HepG2 (cell line): ENCODE results near the gene NUAK1. TPM values are rescaled to one million over a fixed set of nuclear protein-coding genes. Genes with fewer than 3 reads are reported as not detected.

Source experiments
- DNMT1 ChIP-seq: sonication (generic); formaldehyde crosslinking; IDR thresholded peaks from 2 replicates; pipeline ENCODE4 v1.5.1; 2020; ENCODE audit warnings: mild to moderate bottlenecking, missing genetic modification reagents
- DPF2 ChIP-seq: sonication (generic); formaldehyde crosslinking; IDR thresholded peaks from 2 replicates; pipeline ENCODE4 v1.4.0; 2020; ENCODE audit warnings: mild to moderate bottlenecking, low read depth, missing genetic modification reagents, borderline replicate concordance
- ETV5 ChIP-seq: IDR thresholded peaks from 2 replicates; pipeline ENCODE4 v1.6.1; 2018; ENCODE audit warnings: missing biosample characterization, missing genetic modification reagents, inconsistent platforms, borderline replicate concordance
- GATAD1 ChIP-seq: IDR thresholded peaks from 2 replicates; pipeline ENCODE4 v1.6.1; 2016; ENCODE audit warnings: missing genetic modification reagents, missing compliant biosample characterization
- HDAC6 ChIP-seq: fragments of 200-600 bp; sonication (generic); IDR thresholded peaks from 2 replicates; pipeline ENCODE4 v1.7.0; 2017; ENCODE audit warnings: mild to moderate bottlenecking, antibody characterized with exemption, low read length, low read depth
- HINFP ChIP-seq: sonication (generic); formaldehyde crosslinking; IDR thresholded peaks from 2 replicates; pipeline ENCODE4 v1.4.0; 2020; ENCODE audit warnings: low read depth, mild to moderate bottlenecking, missing genetic modification reagents
- MEIS2 ChIP-seq: sonication (generic); formaldehyde crosslinking; IDR thresholded peaks from 2 replicates; pipeline ENCODE4 v1.9.0; 2021; ENCODE audit warnings: mild to moderate bottlenecking, missing genetic modification reagents
- NFATC3 ChIP-seq: sonication (generic); formaldehyde crosslinking; IDR thresholded peaks from 2 replicates; pipeline ENCODE4 v1.5.1; 2020; ENCODE audit warnings: mild to moderate bottlenecking, missing genetic modification reagents
- RARA ChIP-seq: IDR thresholded peaks from 2 replicates; pipeline ENCODE4 v1.6.1; 2016; ENCODE audit warnings: missing genetic modification reagents, missing compliant biosample characterization
- TARDBP ChIP-seq: sonication (generic); formaldehyde crosslinking; IDR thresholded peaks from 2 replicates; pipeline ENCODE4 v1.8.0; 2022; ENCODE audit warnings: mild to moderate bottlenecking, missing genetic modification reagents
- ZNF354B ChIP-seq: sonication (generic); formaldehyde crosslinking; IDR thresholded peaks from 2 replicates; pipeline ENCODE4 v1.8.0; 2022; ENCODE audit warnings: mild to moderate bottlenecking, missing genetic modification reagents
- ZNF776 ChIP-seq: sonication (generic); formaldehyde crosslinking; IDR thresholded peaks from 2 replicates; pipeline ENCODE4 v1.4.0; 2020; ENCODE audit warnings: mild to moderate bottlenecking, missing genetic modification reagents
- ZSCAN20 ChIP-seq: sonication (generic); formaldehyde crosslinking; IDR thresholded peaks from 2 replicates; pipeline ENCODE4 v1.4.0; 2020; ENCODE audit warnings: missing genetic modification reagents, mild to moderate bottlenecking, borderline replicate concordance
- ZSCAN30 ChIP-seq: sonication (generic); formaldehyde crosslinking; IDR thresholded peaks from 2 replicates; pipeline ENCODE4 v1.5.0; 2020; ENCODE audit warnings: mild to moderate bottlenecking, missing genetic modification reagents
- polyA plus RNA-seq, 8 experiments: library from polyadenylated mRNA; depleted of rRNA in 3 of 8; stranded (reverse) in 7 of 8; unstranded in 1 of 8; fragments of >200 nt; fragmentation: Illumina TruSeq in 4 of 8; extraction: Trizol in 4 of 8; gene quantifications; 2 replicates each; pipeline versions ENCODE4 v1.2.1 to v1.2.3, GENCODE V29; 2011 to 2016; ENCODE audit warnings: low read depth in 4 of 8, missing spikeins in 1 of 8, mixed read lengths in 1 of 8; ENCODE audit not compliant: insufficient read depth in 1 of 8
- total RNA-seq, 5 experiments: library from RNA; depleted of rRNA; stranded (reverse); fragments of >200 nt; fragmentation: Illumina TruSeq; extraction: Trizol; gene quantifications; 2 replicates each; pipeline ENCODE4 v1.2.3, GENCODE V29; 2016; ENCODE audit warnings: low read depth in 1 of 5
- TF ChIP-seq, protein P1 (sequence below): sonication (generic); formaldehyde crosslinking; IDR thresholded peaks from 2 replicates; pipeline ENCODE4 v1.4.0; 2020; ENCODE audit warnings: missing genetic modification reagents
- TF ChIP-seq, protein P2 (sequence below): sonication (generic); formaldehyde crosslinking; IDR thresholded peaks from 2 replicates; pipeline ENCODE4 v1.8.0; 2022; ENCODE audit warnings: missing genetic modification reagents, mild to moderate bottlenecking, inconsistent platforms, borderline replicate concordance
- TF ChIP-seq, protein P3 (sequence below): IDR thresholded peaks from 2 replicates; pipeline ENCODE4 v1.6.1; 2016; ENCODE audit warnings: control low read depth
- TF ChIP-seq, protein P4 (sequence below): sonication (generic); formaldehyde crosslinking; IDR thresholded peaks from 2 replicates; pipeline ENCODE4 v1.4.0; 2020; ENCODE audit warnings: mild to moderate bottlenecking, missing genetic modification reagents

NUAK1 gene
- total and polyA plus RNA-seq, 2 of the 13 experiments (the other 11 are each of a cell fraction or from before 2014, with no cell fraction given) = 1.7 to 1.9 TPM

DNA sequence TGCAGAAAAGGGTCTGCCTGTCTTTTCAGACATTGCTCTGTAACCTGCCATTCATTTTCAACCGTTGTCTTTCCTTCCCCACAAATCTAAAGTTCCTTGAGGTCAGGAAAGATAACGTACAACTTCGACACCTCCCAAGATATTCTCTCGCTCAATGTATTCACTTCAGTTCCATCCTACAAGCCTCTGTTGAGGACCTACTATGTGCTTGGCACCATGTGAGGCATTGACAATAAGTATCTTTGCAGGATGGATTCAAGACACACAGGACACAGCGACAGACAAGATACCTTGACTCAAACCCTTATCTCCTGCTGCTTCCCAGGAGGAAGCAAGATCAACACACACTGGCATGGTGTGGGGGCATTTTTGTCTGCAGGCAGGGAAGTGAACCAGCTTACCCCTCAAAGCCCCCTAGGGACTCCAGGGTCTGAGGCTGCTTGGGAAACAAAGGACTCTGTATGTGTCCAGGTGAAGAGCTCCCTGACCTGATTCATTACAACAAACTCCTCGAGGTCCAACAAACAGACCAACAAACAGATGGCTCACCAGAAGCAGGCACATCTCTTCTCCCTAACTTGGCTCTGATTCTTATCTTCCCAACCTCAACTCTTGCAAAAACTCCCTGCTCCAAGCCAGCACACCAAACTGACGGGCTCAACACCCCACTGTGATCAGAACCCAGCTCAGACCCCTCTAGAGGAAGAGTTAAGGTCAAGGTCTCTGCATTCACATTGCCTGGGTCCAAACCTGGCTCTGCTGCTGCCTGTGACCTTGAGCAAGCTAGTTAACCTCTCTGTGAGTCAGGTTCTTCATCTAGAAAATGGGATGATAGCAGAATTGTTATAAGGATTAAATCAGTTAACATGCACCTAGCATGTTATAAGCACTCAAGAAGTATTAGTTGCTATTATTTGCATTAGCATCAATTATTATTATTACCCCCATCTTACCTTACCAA is 6.3 kb downstream of the NUAK1 start (continued):
- TF ChIP-seq HINFP (CRISPR knock-in tag) = no peak
- TF ChIP-seq DPF2 (CRISPR knock-in tag) = no peak
- TF ChIP-seq, protein P1, sequence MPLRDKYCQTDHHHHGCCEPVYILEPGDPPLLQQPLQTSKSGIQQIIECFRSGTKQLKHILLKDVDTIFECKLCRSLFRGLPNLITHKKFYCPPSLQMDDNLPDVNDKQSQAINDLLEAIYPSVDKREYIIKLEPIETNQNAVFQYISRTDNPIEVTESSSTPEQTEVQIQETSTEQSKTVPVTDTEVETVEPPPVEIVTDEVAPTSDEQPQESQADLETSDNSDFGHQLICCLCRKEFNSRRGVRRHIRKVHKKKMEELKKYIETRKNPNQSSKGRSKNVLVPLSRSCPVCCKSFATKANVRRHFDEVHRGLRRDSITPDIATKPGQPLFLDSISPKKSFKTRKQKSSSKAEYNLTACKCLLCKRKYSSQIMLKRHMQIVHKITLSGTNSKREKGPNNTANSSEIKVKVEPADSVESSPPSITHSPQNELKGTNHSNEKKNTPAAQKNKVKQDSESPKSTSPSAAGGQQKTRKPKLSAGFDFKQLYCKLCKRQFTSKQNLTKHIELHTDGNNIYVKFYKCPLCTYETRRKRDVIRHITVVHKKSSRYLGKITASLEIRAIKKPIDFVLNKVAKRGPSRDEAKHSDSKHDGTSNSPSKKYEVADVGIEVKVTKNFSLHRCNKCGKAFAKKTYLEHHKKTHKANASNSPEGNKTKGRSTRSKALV (CRISPR knock-in tag) = no peak
- no peak for TF ChIP-seq ETV5
- TF ChIP-seq ZNF354B = no peak
- TF ChIP-seq NFATC3 (CRISPR knock-in tag) = no peak
- no peak for TF ChIP-seq MEIS2 (CRISPR knock-in tag)
- no peak for TF ChIP-seq HDAC6
- 0 out of 2 replicates have a peak, but pooled peaks have one; percentile 14 for TF ChIP-seq RARA (CRISPR knock-in tag)
- no peak for TF ChIP-seq TARDBP
- TF ChIP-seq ZSCAN30 (CRISPR knock-in tag) = no peak
- TF ChIP-seq, protein P2, sequence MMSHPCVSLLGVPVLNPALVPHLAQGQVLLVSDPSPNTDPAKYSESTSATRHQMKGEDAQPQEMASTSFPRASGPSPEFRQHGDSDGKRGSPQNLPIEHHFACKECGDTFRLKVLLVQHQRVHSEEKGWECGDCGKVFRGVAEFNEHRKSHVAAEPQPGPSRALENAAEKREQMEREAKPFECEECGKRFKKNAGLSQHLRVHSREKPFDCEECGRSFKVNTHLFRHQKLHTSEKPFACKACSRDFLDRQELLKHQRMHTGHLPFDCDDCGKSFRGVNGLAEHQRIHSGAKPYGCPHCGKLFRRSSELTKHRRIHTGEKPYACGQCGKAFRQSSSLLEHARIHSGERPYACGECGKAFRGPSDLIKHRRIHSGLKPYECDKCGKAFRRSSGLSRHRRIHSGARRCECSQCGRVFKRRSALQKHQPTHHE (CRISPR knock-in tag) = no peak
- no peak for TF ChIP-seq DNMT1 (CRISPR knock-in tag)
- TF ChIP-seq, protein P3, sequence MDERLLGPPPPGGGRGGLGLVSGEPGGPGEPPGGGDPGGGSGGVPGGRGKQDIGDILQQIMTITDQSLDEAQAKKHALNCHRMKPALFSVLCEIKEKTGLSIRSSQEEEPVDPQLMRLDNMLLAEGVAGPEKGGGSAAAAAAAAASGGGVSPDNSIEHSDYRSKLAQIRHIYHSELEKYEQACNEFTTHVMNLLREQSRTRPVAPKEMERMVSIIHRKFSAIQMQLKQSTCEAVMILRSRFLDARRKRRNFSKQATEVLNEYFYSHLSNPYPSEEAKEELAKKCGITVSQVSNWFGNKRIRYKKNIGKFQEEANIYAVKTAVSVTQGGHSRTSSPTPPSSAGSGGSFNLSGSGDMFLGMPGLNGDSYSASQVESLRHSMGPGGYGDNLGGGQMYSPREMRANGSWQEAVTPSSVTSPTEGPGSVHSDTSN (CRISPR knock-in tag) = no peak
- TF ChIP-seq ZSCAN20 = no peak
- TF ChIP-seq, protein P4, sequence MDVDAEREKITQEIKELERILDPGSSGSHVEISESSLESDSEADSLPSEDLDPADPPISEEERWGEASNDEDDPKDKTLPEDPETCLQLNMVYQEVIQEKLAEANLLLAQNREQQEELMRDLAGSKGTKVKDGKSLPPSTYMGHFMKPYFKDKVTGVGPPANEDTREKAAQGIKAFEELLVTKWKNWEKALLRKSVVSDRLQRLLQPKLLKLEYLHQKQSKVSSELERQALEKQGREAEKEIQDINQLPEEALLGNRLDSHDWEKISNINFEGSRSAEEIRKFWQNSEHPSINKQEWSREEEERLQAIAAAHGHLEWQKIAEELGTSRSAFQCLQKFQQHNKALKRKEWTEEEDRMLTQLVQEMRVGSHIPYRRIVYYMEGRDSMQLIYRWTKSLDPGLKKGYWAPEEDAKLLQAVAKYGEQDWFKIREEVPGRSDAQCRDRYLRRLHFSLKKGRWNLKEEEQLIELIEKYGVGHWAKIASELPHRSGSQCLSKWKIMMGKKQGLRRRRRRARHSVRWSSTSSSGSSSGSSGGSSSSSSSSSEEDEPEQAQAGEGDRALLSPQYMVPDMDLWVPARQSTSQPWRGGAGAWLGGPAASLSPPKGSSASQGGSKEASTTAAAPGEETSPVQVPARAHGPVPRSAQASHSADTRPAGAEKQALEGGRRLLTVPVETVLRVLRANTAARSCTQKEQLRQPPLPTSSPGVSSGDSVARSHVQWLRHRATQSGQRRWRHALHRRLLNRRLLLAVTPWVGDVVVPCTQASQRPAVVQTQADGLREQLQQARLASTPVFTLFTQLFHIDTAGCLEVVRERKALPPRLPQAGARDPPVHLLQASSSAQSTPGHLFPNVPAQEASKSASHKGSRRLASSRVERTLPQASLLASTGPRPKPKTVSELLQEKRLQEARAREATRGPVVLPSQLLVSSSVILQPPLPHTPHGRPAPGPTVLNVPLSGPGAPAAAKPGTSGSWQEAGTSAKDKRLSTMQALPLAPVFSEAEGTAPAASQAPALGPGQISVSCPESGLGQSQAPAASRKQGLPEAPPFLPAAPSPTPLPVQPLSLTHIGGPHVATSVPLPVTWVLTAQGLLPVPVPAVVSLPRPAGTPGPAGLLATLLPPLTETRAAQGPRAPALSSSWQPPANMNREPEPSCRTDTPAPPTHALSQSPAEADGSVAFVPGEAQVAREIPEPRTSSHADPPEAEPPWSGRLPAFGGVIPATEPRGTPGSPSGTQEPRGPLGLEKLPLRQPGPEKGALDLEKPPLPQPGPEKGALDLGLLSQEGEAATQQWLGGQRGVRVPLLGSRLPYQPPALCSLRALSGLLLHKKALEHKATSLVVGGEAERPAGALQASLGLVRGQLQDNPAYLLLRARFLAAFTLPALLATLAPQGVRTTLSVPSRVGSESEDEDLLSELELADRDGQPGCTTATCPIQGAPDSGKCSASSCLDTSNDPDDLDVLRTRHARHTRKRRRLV (CRISPR knock-in tag) = no peak
- no peak for TF ChIP-seq ZNF776
- no peak for TF ChIP-seq GATAD1 (CRISPR knock-in tag)
